GM19023 (cell line): ENCODE results near the gene MINDY1.

Source experiments
- ATAC-seq: cut with Tn5 transposase; IDR thresholded peaks from one replicate; pipeline ENCODE4 v1.9.1; 2021; ENCODE audit warnings: mild to moderate bottlenecking, moderate library complexity; ENCODE audit not compliant: unreplicated experiment

The MINDY1 gene

DNA sequence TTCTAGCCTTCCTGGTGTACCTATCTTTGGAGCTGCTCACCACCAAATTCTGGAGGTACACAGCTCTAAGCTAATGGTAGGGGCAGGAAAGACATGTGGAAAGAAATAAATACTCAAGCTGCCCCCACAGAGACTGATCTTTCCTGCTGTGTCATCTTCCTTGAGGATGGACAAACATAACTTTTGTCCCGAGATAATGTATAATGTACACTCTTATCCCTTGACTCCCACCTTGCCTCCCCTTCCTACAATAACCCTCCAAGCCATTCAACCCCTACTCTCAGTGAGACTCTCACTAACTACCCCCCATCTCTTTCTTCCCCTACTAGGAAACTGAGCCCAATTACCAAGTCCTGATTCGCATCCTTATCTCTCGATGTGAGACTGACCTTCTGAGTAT, 12.5 kb downstream of the MINDY1 start:
- ATAC-seq = no peak

DNA sequence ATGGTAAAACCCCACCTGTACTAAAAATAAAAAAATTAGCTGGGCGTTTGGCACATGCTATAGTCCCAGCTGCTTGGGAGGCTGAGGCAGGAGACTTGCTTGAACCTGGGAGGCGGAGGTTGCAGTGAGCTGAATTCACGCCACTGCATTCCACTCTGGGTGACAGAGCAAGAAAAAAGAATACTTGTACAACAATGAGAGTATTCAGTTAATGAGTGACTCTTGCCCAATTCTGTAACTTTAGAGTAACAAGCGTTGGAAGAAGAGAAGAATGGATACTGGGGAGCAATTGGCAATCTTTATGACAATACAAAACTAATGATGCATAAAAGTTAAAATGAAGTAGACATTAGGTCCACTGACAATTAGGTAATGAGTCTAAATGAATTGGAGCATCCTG, 14.1 kb downstream of the MINDY1 start:
- ATAC-seq = no peak

DNA sequence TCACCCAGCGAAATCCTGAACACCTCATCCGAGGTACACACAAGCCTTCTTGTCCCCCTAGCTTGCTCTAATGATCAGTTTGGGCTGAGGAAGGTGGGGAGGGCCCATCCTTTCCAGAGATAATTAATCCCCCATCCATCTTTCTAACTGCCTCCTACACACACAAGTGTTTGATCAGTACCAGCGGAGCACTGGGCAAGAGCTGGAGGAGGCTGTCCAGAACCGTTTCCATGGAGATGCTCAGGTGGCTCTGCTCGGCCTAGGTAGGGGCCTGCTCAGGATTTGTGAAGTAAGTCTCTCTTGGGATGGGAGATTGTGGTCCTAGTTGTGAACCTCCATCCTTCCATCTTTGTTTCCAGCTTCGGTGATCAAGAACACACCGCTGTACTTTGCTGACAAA, 18.8 kb downstream of the MINDY1 start:
- no peak for ATAC-seq

DNA sequence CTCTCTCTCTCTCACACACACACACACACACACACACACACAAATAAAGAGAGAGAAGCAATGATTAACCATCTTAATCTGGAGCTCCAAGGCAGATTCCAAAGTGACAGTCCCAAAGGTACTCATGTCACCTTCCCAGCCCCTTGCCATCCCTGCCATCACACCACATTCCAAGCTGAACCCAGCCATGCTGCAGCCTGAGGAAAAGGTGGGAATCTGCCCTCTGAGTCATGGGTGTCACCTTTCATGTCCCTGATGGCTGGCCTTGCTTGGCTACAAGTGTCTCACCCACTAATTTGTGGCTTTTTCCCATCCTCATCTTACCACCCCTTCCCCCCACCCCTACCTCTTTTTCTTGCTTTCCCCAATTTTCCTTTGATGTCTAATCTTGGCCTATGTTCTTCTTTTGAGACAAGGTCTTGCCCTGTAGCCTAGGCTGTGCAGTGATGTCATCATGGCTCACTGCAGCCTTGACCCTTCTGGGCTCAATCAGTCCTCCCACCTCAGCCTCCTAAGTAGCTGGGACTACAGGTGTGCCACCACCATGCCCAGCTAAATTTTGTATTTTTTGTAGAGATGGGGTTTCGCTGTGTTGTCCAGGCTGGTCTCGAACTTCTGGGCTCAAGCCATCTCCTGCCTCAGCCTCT, 21.4 kb downstream of the MINDY1 start:
- ATAC-seq = no peak

DNA sequence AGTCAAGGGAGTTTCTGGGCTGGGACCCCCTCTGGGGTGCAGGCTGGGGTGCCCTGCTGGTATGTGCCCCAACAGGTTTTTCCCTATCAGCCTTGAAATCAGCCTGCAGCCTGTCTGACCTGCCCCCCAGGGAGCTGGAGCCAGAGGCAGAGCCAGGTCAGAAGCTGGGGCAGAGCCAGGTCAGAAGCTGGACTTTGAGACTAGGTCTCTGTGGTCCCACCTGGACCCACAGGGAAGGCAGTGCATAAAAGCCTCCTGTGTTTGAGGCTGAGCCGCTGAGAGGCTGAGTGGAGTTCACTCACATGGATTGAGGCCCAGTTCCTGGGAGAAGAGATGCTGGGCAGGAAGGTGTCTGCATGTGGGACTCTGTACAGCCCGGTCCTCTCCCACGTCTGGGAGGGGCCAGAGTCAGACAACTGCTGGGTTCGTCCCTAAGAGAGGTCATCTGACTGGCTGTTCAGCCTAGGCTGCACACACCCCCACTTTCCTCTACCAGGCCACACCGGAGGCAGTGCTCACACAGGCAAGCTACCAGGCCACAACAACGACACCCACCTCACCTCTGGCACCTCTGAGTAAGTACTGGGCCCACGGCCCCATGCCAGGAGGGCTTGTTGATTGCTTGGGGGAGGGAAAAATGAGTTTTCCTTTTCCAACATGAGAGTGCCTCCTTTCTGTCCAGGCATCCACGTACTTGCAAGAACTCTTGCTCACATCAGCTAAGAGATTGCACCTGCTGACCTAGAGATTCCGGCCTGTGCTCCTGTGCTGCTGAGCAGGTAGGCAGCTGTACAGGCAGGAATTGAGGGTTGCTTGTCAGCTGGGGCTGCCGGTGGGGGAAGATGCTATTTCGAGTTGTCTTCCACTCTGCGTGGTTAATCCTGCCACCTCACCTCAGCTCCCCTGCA, 24.6 kb downstream of the MINDY1 start, which contains the start of gene ANXA9:
ANXA9 (plus strand) TSS at position 488 of the 908 bp plus-strand sequence. CDS start 814 bp downstream, outside the sequence.
- no peak for ATAC-seq

DNA sequence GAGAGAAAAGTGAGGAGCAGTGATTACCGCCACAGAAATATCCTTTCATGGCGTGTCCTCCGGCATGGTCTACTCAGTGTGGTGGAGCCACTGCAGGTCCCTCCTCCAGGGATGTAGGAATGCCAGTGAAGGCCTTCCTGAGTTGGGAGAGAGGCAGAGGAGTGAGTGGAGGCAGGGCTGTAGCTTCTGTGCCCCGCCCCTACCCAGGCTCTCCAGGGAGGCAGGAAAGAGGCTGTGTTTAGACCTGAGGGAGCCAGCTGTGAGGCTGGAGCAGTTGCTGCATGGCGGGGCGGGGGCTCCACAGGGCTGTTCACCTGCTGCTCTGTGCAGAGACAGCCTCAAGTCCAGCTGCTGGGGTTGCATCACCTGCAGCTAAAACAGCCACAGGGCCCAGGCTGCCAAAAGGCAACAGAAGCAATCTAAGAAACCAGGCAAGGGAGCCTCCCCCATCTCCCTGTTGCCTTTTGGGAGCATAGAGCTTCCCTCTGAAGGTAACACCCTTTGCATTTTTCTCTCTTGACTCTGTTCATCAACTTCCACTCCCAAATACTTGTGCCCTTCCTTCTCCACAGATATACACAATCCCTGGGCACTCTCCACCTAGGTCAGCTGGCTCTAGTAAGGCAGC, 25.4 kb downstream of the MINDY1 start:
- no peak for ATAC-seq

DNA sequence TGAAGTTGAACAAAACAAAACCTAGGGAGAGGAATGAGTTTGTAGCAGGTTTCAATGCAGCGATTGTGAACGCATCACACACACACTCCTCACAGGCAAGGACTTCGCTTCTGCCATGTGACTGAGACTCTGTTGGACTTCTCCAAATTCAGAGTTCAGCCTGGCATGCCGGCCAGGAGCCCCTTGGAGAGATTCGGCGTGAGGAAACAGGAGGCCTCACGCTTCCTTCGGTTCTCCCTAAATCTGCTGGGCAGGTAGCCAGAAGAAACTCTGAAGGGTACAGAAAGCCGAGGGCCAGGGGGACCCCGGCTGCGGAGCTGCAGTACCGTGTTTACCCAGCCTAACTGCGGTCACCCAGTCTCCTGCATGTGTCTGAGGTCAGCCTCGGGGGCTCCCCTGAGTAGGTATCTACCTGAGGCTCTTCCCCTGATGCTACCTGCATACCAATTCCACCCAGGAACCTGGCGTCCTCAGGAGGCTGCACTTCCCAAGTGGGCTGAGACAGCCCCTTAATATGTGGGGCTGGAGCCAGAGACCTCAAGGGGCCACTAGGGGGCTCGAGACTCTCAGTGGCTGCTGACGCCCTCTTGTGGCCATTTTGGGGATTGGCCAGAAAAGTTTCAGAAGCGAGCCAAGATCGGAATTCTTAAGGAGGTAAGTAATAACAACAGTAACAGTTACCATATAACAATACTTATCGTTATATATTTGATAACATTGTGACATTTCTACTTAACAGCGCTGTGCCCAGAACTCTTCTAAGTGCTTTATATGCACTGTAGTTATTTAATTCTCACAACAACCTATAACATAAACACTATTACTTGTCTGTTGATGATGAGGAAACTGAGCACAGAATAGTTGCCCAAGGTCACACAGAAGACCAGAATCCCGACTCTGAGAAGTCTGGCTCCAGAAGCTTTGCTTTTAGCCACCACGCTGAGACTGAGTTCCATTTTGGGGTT, 27.3 kb downstream of the MINDY1 start:
- ATAC-seq = peak; percentile 44

DNA sequence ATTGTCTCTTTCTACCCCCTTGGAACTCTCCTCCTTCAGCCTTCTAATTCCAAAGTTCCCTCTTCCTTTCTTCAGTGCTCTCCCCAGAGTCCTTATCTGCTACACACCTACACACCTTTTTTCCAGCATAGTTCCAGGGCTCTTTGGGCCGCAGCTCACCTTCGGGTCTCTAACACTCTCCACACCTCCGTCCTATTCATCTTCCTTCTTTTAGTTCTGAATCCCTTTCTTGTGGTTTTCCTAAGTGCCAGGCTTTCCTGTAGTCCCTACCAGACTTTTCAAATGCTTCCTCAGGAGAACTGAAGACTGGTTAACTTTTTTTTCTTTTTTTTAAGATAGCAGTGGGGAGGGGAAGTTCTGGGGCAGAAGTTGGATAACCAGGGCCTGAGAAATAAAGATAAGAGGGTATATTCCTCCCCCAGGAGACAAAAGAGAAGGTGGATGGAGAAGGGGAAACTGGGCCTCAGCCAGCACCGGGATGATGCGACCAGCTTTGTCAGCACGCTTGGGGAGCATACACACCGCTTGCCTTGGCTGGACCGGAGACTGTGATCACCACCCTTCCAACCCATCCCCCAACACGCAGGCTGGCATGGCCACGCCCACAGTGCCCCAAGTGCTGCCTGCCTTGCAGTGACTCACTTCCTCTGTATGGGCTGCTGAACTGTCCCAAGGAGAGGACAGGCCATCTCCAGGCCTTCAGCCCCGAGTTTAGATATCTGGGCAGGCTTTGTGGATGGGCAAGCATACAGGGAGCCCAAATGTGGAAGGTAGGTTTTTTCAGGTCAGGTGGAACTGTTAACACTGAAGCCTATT, 29.6 kb downstream of the MINDY1 start:
- no peak for ATAC-seq

DNA sequence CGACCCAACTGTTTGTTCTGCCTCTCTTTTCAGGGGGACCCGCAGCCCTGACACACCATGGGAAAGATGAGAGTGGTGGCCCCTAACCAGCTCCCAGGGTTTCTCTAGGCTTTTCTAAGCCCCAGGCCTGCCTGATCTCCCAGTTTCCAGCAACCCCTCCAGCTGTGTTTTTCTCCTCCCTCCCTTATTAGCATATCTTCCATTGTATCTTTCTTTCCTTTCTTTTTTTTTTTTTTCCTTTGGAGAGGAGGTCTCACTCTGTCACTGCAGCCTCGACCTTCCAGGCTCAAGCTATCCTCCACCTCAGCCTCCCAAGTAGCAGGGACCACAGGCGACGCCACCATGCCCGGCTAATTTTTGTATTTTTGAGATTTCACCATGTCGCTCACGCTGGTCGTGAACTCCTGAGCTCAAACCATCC, 30.3 kb downstream of the MINDY1 start:
- ATAC-seq = no peak

DNA sequence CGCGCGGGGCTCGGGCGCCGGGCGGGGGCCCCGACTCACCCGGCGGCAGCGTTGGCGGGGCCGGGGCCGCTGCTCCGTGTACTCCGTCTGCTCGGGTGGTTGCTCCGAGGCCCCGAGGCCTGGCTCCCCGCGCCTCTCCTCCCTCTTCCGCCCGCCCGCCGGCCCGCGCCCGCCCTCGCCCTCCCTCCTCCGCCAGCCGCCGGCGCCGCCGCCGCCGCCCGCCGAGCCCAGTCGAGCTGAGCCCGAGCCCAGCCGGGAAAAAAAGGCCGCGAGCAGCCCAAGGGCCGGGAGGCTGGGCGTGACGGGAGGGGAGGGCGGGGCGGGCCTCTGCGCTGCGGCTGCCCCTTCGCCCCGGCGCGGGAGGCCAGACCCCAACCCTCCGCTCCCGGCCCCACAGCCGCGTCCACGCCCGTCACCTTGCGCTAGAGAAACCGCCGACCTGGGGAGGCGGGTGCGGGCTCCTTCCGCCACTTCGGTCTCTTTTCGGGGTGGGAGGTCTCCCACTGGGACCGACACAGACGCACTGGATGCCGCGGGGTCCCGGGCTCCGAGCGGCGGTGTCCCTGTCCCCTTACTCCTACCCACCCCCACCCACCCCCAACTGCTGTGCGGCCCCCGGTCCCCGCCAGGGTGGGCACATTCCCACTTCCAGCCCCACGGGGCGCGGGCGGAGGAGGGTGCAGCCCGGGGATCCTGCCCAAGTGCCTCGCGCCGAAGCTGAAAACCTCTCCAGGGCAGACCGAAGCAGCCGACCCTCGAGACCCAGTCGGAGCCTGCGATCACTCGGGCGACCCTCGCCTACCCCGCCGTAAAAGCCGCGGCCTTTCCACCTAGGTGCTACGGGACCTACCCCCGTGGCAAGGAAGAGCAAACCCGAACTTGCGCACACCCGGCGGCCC, 31.9 kb downstream of the MINDY1 start, which contains the start of gene CERS2:
CERS2 (minus strand) TSS at position 256 of the 899 bp plus-strand sequence. CDS start 5,745 bp downstream, outside the sequence.
- ATAC-seq = peak; percentile 57

DNA sequence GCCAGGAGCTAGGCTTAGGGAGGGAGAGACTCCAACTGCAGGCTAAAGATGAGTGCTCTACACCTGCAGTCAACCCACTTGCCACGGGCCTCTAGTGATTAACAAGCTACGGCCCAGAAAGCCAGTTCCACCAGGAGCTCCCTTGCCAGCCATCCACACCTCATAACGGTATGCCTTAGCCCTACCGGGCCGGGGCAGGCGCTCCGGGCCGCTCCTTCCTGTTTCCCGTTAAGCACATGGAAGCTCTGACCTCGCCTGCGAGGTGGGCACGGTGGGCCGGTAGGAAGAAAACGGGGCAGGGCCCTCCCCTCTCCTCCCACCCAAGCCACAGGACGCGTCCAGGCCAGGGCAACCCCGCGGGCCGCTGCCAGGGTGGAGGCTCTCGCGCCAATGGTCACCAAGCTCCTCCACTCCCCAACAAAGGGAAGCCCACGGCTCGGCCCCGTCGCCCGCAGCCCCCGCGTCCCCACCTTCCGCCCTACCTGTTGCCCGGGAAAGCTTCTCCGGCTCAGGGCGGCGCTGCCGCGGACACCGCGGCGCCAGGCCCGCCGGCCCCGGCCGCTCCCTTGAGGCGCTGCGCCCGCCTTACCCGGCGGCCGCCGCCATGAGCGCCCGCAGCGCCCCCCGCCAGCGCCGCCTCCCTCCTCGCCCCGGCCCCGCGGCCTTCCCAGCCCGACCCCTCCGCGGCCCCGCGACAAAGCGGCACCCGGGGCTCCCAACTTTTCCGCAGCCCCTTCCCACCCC, 32.7 kb downstream of the MINDY1 start:
- ATAC-seq = peak; percentile 46

DNA sequence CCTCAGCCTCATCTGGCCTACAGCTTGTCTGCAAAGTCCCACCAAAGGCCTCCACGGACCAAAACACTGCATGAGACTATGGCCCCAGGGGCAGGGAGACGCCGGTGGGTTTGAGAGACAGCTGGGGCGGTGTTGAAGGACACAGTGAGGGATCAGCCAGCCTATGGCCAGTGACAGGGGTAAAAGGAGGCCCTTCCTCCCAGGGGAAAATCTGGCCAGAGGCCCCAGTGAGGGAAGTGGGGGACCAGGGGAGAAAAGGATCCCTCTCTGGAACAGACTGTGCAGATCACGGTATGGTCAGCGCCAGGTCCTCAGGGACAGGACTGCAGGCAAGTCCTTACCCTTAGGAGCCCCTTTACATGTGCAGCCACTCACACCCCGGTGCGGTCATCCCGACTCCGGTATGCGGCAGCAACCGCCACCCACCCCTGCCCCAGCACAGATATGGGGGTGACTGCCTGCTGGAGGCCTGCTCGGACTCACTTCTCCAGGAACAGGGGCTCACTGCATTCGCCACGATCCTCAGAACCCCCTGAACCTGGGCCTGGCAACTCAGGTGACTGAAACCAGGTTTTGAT, 33.4 kb downstream of the MINDY1 start:
- no peak for ATAC-seq

DNA sequence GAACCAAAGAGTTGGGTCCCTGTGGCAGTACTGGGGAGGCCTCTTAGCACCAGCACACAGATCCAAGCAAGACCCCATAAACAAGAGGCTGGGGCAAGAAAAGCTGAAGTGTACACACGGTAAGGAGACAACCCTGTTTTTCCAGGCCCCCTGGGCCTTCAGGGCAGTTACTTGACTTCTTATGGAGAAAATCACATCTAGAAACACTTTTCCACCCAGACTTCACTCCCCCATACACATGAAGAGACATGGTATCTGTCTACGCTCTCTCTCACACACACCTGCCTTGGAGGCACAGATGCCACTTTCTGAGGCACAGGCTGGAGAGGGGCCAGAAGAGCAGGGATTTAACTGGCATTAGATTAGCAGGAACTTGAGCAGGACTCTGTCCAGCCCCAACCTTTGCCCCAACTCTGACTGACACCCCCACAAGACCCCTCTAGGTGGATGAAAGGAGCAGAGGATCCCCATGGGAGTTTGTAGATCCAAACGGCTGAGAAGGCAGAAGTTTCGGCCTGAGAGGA, 34.2 kb downstream of the MINDY1 start:
- ATAC-seq = no peak

DNA sequence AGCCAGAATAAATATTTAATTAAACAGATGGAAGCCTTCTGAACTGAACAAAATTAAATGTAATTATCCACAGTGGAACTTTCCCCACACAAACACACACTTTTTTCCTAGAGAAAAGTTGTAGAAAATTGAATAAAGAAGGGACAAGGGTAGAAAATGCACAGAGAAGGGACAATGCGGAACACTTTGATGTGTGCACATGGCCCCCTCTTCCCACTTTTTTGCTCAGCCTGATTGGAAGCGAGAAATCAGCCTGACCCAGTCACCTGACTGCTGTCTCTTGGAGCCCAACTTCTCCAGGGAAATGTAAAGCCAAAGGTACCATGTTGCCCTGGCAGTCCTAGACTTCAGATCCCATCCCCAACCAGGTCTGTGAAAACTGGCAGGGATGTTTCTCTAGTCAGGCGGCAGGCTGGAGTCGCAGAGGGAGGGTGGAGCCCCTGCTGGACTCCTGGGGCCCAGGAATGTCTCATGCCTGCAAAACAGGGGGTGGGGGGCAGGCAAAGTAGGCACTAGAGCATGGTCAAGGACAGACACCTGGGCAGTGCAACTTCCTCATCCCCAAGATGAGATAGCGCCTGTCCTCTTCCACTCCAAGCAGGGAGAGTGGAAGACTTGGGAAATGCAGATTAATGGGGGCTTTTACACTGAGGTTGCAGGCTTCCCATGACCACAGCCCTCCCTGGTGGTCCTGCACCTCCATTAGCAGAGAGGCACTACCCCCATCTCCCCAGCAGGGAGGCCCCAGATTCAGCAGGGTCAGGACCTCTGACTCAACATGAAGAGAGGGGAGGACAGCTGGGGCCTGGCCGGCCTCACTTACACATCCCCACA, 34.9 kb downstream of the MINDY1 start:
- no peak for ATAC-seq

DNA sequence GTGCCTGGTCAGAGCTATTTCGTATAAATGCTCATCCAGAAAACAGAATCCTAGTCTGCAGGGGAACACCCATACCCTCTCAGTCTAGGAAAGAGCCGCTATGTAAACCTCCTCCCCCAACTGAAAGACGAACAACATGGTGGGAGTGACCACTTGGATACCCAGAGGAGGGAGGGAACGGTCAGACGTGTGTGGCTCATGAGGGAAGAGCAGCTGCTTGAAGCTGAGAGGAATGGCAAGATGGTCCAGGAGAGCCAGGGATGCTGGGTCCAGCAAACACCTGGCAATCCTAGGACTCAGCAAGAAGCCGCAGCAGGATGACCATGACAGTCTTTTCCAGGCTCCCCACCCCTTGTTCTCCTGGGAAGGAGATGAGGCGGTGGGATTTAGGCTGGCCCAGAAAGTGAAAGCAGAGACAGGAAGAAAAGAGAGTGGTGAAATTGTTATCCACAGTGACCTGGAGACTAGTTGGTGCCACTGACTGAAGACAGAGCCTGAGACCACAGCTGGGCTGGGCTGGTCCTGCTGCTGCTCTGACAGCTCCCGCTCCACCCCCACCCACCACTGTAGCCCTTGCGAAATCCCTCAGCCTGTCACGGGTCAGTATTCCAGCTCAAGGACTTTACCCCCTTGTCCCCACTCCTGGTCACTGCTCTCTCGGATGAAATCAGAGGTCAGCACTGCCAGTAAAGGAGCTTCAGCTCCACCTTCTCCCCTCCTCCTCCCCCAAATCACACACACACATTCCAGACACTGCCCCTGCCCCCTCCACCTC, 35.7 kb downstream of the MINDY1 start:
- ATAC-seq = no peak

DNA sequence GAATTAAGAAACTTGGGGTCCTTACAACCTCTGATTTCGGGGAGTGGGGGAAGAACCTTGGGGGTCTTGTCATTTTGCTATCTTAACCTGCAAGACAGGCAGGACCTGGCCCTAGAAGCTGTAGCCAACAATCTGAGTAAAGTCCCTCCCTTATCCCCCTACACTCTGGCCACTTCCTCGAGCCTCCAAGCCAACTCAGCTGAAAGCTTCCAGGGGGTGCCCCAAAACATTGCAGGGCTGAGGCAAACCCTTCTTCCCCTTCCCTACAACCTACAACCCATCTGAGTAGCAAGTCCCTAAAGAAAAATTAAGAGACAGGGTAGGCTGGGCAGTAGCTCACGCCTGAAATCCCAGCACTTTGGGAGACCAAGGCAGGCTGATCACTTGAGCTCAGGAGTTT, 37.1 kb downstream of the MINDY1 start:
- ATAC-seq = no peak
